CD4-positive, alpha-beta memory T cell (primary cell): ENCODE measurements around the gene PRDM5. TPM values are rescaled to one million over a fixed set of nuclear protein-coding genes. Genes with fewer than 3 reads are reported as not detected.

Source experiments
- CTCF ChIA-PET: fragments of 350-600 bp; sonication (Branson Sonifier 250); formaldehyde crosslinking; loops from one replicate; lab custom pipeline; 2021; ENCODE audit warnings: inconsistent platforms; ENCODE audit not compliant: partially characterized antibody; lab: Charles Lee
- POLR2A ChIA-PET: fragments of 350-600 bp; sonication (Branson Sonifier 250); formaldehyde crosslinking; loops from one replicate; lab custom pipeline; 2021; ENCODE audit not compliant: partially characterized antibody; lab: Charles Lee
- DNase-seq, 5 donors: peaks; one replicate each; pipeline versions ENCODE4 v3.0.0 to v3.0.0-alpha.2; 2020 to 2022; ENCODE audit warnings: mixed read lengths in 1 of 5
- H3K27ac ChIP-seq: one replicate; pipeline ENCODE4 v1.7.0; 2013; ENCODE audit warnings: low read depth, low read length
- H3K27me3 ChIP-seq: 2 replicates; pipeline ENCODE4 v1.7.0; 2013; ENCODE audit warnings: mild to moderate bottlenecking, low read length, moderate library complexity; ENCODE audit not compliant: insufficient read depth
- H3K36me3 ChIP-seq: 2 replicates; pipeline ENCODE4 v1.7.0; 2013; ENCODE audit warnings: mild to moderate bottlenecking, low read length, moderate library complexity; ENCODE audit not compliant: insufficient read depth
- H3K4me1 ChIP-seq: 2 replicates; pipeline ENCODE4 v1.7.0; 2013; ENCODE audit warnings: mild to moderate bottlenecking, low read length, moderate library complexity; ENCODE audit not compliant: insufficient read depth
- H3K4me3 ChIP-seq, 2 donors: one replicate each; pipeline ENCODE4 v1.7.0; 2013; ENCODE audit warnings: low read length in 2 of 2, mild to moderate bottlenecking in 1 of 2
- H3K9me3 ChIP-seq, 2 donors: one replicate each; pipeline ENCODE4 v1.7.0; 2013; ENCODE audit warnings: low read length in 2 of 2, control low read depth in 1 of 2; ENCODE audit not compliant: control insufficient read depth in 1 of 2
- H3K27ac Mint-ChIP-seq, 7 donors: one replicate each; pipeline ENCODE4 v1.8.0; 2020 to 2021; ENCODE audit warnings: mixed read lengths in 7 of 7, mild to moderate bottlenecking in 6 of 7, inconsistent platforms in 3 of 7, moderate library complexity in 3 of 7
- H3K27me3 Mint-ChIP-seq, 2 donors: one replicate each; pipeline ENCODE4 v1.8.0; 2020 to 2021; ENCODE audit warnings: mixed read lengths in 2 of 2
- H3K36me3 Mint-ChIP-seq, 2 donors: one replicate each; pipeline ENCODE4 v1.8.0; 2020 to 2021; ENCODE audit warnings: mixed read lengths in 2 of 2, inconsistent platforms in 1 of 2, mild to moderate bottlenecking in 1 of 2
- H3K4me1 Mint-ChIP-seq, 4 donors: one replicate each; pipeline ENCODE4 v1.8.0; 2020 to 2021; ENCODE audit warnings: mixed read lengths in 4 of 4, mild to moderate bottlenecking in 1 of 4
- H3K4me3 Mint-ChIP-seq, 8 donors: one replicate each; pipeline ENCODE4 v1.8.0; 2020 to 2021; ENCODE audit warnings: mixed read lengths in 8 of 8, mild to moderate bottlenecking in 7 of 8, moderate library complexity in 6 of 8, inconsistent platforms in 3 of 8
- H3K9me3 Mint-ChIP-seq, 8 donors: one replicate each; pipeline ENCODE4 v1.8.0; 2020 to 2021; ENCODE audit warnings: mixed read lengths in 8 of 8, mild to moderate bottlenecking in 5 of 8, inconsistent platforms in 3 of 8, moderate library complexity in 1 of 8
- intact Hi-C: fragments of 100-400 bp; cut with micrococcal nuclease; formaldehyde crosslinking; loops from one replicate; pipeline ENCODE4 v1.15.1; 2023
- polyA plus RNA-seq, 2 donors: library from polyadenylated mRNA; unstranded; fragments of 300-500 nt; fragmentation: Illumina TruSeq; gene quantifications; one replicate each; pipeline ENCODE4 v1.2.3, GENCODE V29; 2021
- total RNA-seq, 2 experiments: library from RNA; stranded (reverse); gene quantifications; one replicate each; pipeline ENCODE4 v1.2.3, GENCODE V29; 2021

Gene PRDM5
- total and polyA plus RNA-seq, 4 experiments from 2014 or later, result 0.24 to 0.84 (median 0.36) TPM

GRCh38 chr4:120923207-120923522 is 639 bp upstream of the PRDM5 start:
- Mint-ChIP-seq H3K27ac (no peak overlapping the region), H3K36me3 (peaks cover 0 to 2% of the 10 kb centered on the region in 2 donors), H3K9me3 (peaks cover 0 to 2% (median 0%) of the 10 kb centered on the region in 8 donors), H3K4me1 (peaks cover 9 to 17% (median 10%) of the 10 kb centered on the region in 4 donors), H3K4me3 (peak overlapping the region; percentile 79 to 89 (median 86)), H3K27me3 (peaks cover 17 to 22% of the 10 kb centered on the region in 2 donors)
- peaks cover 9% of the 10 kb centered on the region for H3K4me1 ChIP-seq
- H3K36me3 ChIP-seq, result no peaks in the 10 kb centered on the region
- intact Hi-C loops, result loop anchor here (10.0 kb wide), 1 partner anchor 272 kb away; no protein-coding TSS in a partner anchor
- H3K4me3 ChIP-seq, result peak overlapping the region in 1 of 2 donors; percentile 33
- ChIA-PET POLR2A (interaction anchor here (0.5 kb wide), 1 partner anchor 332 kb away, joined by 3 read pairs; no protein-coding TSS in a partner anchor), CTCF (no interaction called here)
- no peaks in the 10 kb centered on the region for H3K27me3 ChIP-seq
- H3K27ac ChIP-seq, result no peak overlapping the region
- DNase-seq, result peak in 1 of 5 donors; percentile 43
- H3K9me3 ChIP-seq, result no peaks in the 10 kb centered on the region

- Histone ChIP-seq H3K4me3 (peak overlapping the region in 1 of 2 donors; percentile 49), H3K27ac (no peak overlapping the region), H3K9me3 (no peaks in the 10 kb centered on the region), H3K27me3 (no peaks in the 10 kb centered on the region), H3K4me1 (peaks cover 9% of the 10 kb centered on the region), H3K36me3 (no peaks in the 10 kb centered on the region)
- intact Hi-C loops, result loop anchor here (10.0 kb wide), 1 partner anchor 273 kb away; no protein-coding TSS in a partner anchor
- ChIA-PET CTCF (no interaction called here), POLR2A (no interaction called here)
- Mint-ChIP-seq H3K27me3 (peaks cover 15 to 23% of the 10 kb centered on the region in 2 donors), H3K36me3 (peaks cover 0 to 2% of the 10 kb centered on the region in 2 donors), H3K27ac (peak overlapping the region in 6 of 7 donors; percentile 38 to 70 (median 50)), H3K4me3 (peak overlapping the region; percentile 82 to 96 (median 90)), H3K4me1 (peaks cover 9 to 17% (median 10%) of the 10 kb centered on the region in 4 donors), H3K9me3 (peaks cover 0 to 1% (median 0%) of the 10 kb centered on the region in 8 donors)
- DNase-seq, result peak in 4 of 5 donors; percentile 2 to 19 (median 8)
Measured at GRCh38 chr4:120921456-120922380, 808 bp downstream of the PRDM5 start.

DNA sequence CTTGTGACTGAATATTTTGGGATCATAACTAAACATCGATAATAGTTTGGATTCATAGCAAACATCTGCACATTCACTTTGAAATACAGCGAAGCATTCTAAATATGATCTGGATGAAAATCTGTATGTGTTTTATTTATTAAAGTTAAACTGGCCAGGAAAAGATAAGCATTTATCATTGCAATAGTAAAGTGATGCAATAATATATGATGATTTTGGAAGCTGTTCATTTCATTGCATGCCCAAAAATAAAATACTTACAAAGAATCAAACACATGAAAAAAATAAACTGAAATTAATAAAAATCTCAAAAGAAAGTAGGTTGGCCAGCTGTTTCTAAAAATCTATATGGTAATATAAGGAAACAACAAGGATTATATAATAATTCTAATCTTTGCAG is 1.9 kb downstream of the PRDM5 start:
- CTCF ChIA-PET, result no interaction called here
- H3K4me1 ChIP-seq, result peaks cover 9% of the 10 kb centered on the region
- H3K27me3 Mint-ChIP-seq, result peaks cover 15 to 21% of the 10 kb centered on the region in 2 donors
- peaks cover 0 to 1% (median 0%) of the 10 kb centered on the region in 8 donors for H3K9me3 Mint-ChIP-seq
- peaks cover 9 to 17% (median 10%) of the 10 kb centered on the region in 4 donors for H3K4me1 Mint-ChIP-seq
- peaks cover 0 to 2% of the 10 kb centered on the region in 2 donors for H3K36me3 Mint-ChIP-seq
- no peak overlapping the region for H3K27ac Mint-ChIP-seq
- POLR2A ChIA-PET, result no interaction called here
- no peak overlapping the region for H3K27ac ChIP-seq
- no peaks in the 10 kb centered on the region for H3K9me3 ChIP-seq
- no peaks in the 10 kb centered on the region for H3K27me3 ChIP-seq
- H3K4me3 Mint-ChIP-seq, result peak overlapping the region in 1 of 8 donors; percentile 40
- intact Hi-C loops, result loop anchor here (10.0 kb wide), 1 partner anchor 274 kb away; no protein-coding TSS in a partner anchor
- H3K36me3 ChIP-seq, result no peaks in the 10 kb centered on the region
- no peak for DNase-seq
- no peak overlapping the region for H3K4me3 ChIP-seq

DNA sequence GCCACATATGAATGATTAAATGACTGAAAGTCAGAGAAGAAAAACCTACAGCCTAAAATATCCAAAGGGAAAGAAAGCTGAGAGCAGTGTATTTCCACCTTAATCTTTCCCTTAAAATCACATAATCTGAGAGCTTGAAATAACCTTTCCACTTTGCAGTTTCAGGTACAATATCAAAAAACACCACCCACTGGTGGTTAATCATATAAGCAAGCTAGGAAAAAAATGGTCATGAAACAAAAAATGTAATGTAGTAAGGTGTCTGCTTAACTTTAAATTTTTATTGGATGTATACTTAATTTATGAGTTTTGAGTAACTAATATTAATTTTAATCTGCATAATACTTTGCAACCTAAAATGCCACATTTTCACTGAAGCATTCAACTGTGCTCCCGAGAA is 3.2 kb downstream of the PRDM5 start:
- Mint-ChIP-seq H3K27me3 (peaks cover 14 to 23% of the 10 kb centered on the region in 2 donors), H3K4me3 (no peak overlapping the region), H3K4me1 (peaks cover 9 to 17% (median 10%) of the 10 kb centered on the region in 4 donors), H3K36me3 (peaks cover 0 to 2% of the 10 kb centered on the region in 2 donors), H3K9me3 (peaks cover 0 to 1% (median 0%) of the 10 kb centered on the region in 8 donors), H3K27ac (no peak overlapping the region)
- H3K9me3 ChIP-seq, result no peaks in the 10 kb centered on the region
- intact Hi-C loops, result no loop called here
- H3K36me3 ChIP-seq, result no peaks in the 10 kb centered on the region
- POLR2A ChIA-PET, result no interaction called here
- no peaks in the 10 kb centered on the region for H3K27me3 ChIP-seq
- H3K4me1 ChIP-seq, result peaks cover 9% of the 10 kb centered on the region
- no peak for DNase-seq
- CTCF ChIA-PET, result no interaction called here
- no peak overlapping the region for H3K4me3 ChIP-seq
- H3K27ac ChIP-seq, result no peak overlapping the region

DNA sequence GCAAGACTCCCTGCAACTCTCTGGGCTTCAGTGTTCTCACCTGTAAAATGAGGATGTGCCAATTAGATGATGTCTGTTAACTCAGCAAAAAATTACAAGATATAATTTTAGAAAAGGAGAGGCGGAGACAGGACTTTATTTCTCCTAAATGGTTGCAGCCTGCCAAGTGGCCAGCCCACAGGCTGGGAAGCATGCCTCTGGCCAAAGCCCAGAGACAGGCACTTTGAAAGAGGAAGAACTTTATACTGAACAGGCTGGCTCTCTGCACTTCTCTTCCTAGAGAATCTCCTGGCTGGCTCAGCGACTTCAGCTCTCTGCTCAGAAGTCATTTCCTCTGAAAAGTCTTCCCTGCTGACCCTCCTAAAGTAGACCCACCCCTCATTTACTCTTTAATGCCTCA is 3.7 kb downstream of the PRDM5 start:
- H3K9me3 ChIP-seq, result no peaks in the 10 kb centered on the region
- Mint-ChIP-seq H3K4me3 (no peak overlapping the region), H3K27ac (no peak overlapping the region), H3K27me3 (peaks cover 10 to 18% of the 10 kb centered on the region in 2 donors), H3K9me3 (peaks cover 0 to 1% (median 0%) of the 10 kb centered on the region in 8 donors), H3K4me1 (peaks cover 9 to 17% (median 10%) of the 10 kb centered on the region in 4 donors), H3K36me3 (peaks cover 0 to 2% of the 10 kb centered on the region in 2 donors)
- H3K27me3 ChIP-seq, result no peaks in the 10 kb centered on the region
- CTCF ChIA-PET, result no interaction called here
- POLR2A ChIA-PET, result no interaction called here
- H3K4me1 ChIP-seq, result peaks cover 9% of the 10 kb centered on the region
- no peak overlapping the region for H3K4me3 ChIP-seq
- H3K27ac ChIP-seq, result no peak overlapping the region
- no peaks in the 10 kb centered on the region for H3K36me3 ChIP-seq
- intact Hi-C loops, result no loop called here
- no peak for DNase-seq

DNA sequence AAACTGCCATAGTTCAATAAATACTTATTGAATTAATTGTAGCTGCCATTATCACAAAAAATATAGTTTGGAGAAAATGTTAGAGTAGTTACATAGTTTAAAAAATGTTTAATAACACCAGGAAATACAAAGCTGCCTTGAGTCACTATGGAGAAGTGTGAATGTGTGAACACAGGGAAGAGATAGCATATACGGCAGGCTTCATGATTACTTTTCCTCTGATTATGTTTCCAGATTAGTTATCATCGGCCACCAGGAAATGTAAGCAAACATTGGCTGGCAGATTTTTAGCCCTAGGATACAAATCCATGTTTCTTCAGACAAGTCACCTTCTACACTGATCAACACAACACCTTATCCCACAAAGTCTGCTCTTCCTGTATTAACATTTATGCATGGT is 4.4 kb downstream of the PRDM5 start:
- H3K9me3 ChIP-seq, result no peaks in the 10 kb centered on the region
- H3K9me3 Mint-ChIP-seq, result peaks cover 0 to 1% (median 0%) of the 10 kb centered on the region in 8 donors
- POLR2A ChIA-PET, result no interaction called here
- H3K4me1 ChIP-seq, result peaks cover 9% of the 10 kb centered on the region
- no peaks in the 10 kb centered on the region for H3K36me3 ChIP-seq
- H3K4me3 ChIP-seq, result no peak overlapping the region
- no peaks in the 10 kb centered on the region for H3K27me3 ChIP-seq
- peaks cover 0 to 2% of the 10 kb centered on the region in 2 donors for H3K36me3 Mint-ChIP-seq
- no peak overlapping the region for H3K4me3 Mint-ChIP-seq
- no peak overlapping the region for H3K27ac ChIP-seq
- intact Hi-C loops, result no loop called here
- peaks cover 6 to 12% (median 10%) of the 10 kb centered on the region in 4 donors for H3K4me1 Mint-ChIP-seq
- no peak for DNase-seq
- CTCF ChIA-PET, result interaction anchor here (0.7 kb wide), 1 partner anchor 20 kb away, joined by 3 read pairs; no protein-coding TSS in a partner anchor
- peaks cover 10 to 18% of the 10 kb centered on the region in 2 donors for H3K27me3 Mint-ChIP-seq
- H3K27ac Mint-ChIP-seq, result no peak overlapping the region

- no peak overlapping the region for H3K4me3 ChIP-seq
- no peak overlapping the region for H3K4me3 Mint-ChIP-seq
- no peaks in the 10 kb centered on the region for H3K9me3 ChIP-seq
- peaks cover 0 to 2% of the 10 kb centered on the region in 2 donors for H3K36me3 Mint-ChIP-seq
- H3K36me3 ChIP-seq, result no peaks in the 10 kb centered on the region
- ChIA-PET POLR2A (no interaction called here), CTCF (no interaction called here)
- H3K4me1 ChIP-seq, result peaks cover 8% of the 10 kb centered on the region
- no peaks in the 10 kb centered on the region for H3K27me3 ChIP-seq
- intact Hi-C loops, result no loop called here
- peaks cover 6 to 8% (median 8%) of the 10 kb centered on the region in 4 donors for H3K4me1 Mint-ChIP-seq
- no peak for DNase-seq
- H3K27ac Mint-ChIP-seq, result no peak overlapping the region
- no peak overlapping the region for H3K27ac ChIP-seq
- peaks cover 0 to under 1% (median 0%) of the 10 kb centered on the region in 8 donors for H3K9me3 Mint-ChIP-seq
- H3K27me3 Mint-ChIP-seq, result peaks cover 9 to 14% of the 10 kb centered on the region in 2 donors
Measured at GRCh38 chr4:120916937-120917336, 5.6 kb downstream of the PRDM5 start.
